ENCODE measurements around the gene FLVCR2.

- TF ChIP-seq POLR2A (IDR thresholded peaks at IDR 0.05; ENCODE audit: extremely low read depth, insufficient read length) (no peak), CTCF (IDR thresholded peaks at IDR 0.05; ENCODE audit: low read depth, low read length) (no peak)
These were observed 18.7 kb downstream of the FLVCR2 start for GRCh38 chr14:75597149-75597548.
